Liver (tissue), 9 donors: ENCODE measurements around the gene DSCAML1. TPM values are rescaled to one million over a fixed set of nuclear protein-coding genes. Genes with fewer than 3 reads are reported as not detected.

Experiments
- DNase-seq: peaks from one replicate; pipeline ENCODE4 v3.0.0-alpha.2; 2017; ENCODE audit warnings: low spot score
- H3K27ac ChIP-seq, 2 donors: one replicate each; pipeline ENCODE4 v1.7.0; 2013; ENCODE audit warnings: inconsistent platforms in 2 of 2, low read length in 2 of 2, control low read depth in 1 of 2, low read depth in 1 of 2, mild to moderate bottlenecking in 1 of 2
- H3K27me3 ChIP-seq, 4 donors: one replicate each; pipeline versions ENCODE4 v1.6.1 to v1.7.0; 2013; ENCODE audit warnings: low read length in 3 of 4, inconsistent platforms in 1 of 4, mild to moderate bottlenecking in 1 of 4, moderate library complexity in 1 of 4; ENCODE audit not compliant: control insufficient read depth in 4 of 4, insufficient read depth in 4 of 4
- H3K36me3 ChIP-seq, 4 donors: one replicate each; pipeline versions ENCODE4 v1.6.1 to v1.7.0; 2013; ENCODE audit warnings: low read length in 3 of 4, mild to moderate bottlenecking in 3 of 4, low read depth in 1 of 4, moderate library complexity in 1 of 4; ENCODE audit not compliant: control insufficient read depth in 4 of 4, insufficient read depth in 3 of 4
- H3K4me1 ChIP-seq, 4 donors: one replicate each; pipeline versions ENCODE4 v1.6.1 to v1.7.0; 2013; ENCODE audit warnings: low read length in 3 of 4, mild to moderate bottlenecking in 3 of 4, moderate library complexity in 1 of 4; ENCODE audit not compliant: control insufficient read depth in 4 of 4, insufficient read depth in 4 of 4
- H3K4me3 ChIP-seq, 3 donors: one replicate each; pipeline versions ENCODE4 v1.6.1 to v1.7.0; 2013; ENCODE audit warnings: low read length in 3 of 3, control low read depth in 1 of 3, low read depth in 1 of 3, mild to moderate bottlenecking in 1 of 3
- H3K9ac ChIP-seq, 2 donors: one replicate each; pipeline ENCODE4 v1.7.0; 2013; ENCODE audit warnings: low read length in 2 of 2, mild to moderate bottlenecking in 2 of 2, moderate library complexity in 2 of 2, control low read depth in 1 of 2, low read depth in 1 of 2
- H3K9me3 ChIP-seq, 4 donors: one replicate each; pipeline versions ENCODE4 v1.6.1 to v1.7.0; 2013; ENCODE audit warnings: low read length in 3 of 4; ENCODE audit not compliant: control insufficient read depth in 4 of 4
- ATF3 ChIP-seq: IDR thresholded peaks from 2 replicates; pipeline ENCODE4 v1.6.1; 2016; ENCODE audit warnings: antibody characterized with exemption
- CTCF ChIP-seq: fragments of 150-350 bp; IDR thresholded peaks from 2 replicates; pipeline ENCODE4 v1.5.1; 2017; ENCODE audit warnings: improper control_type of control experiment, low read depth, low read length; ENCODE audit not compliant: missing input control
- EGR1 ChIP-seq, 2 donors: IDR thresholded peaks; 2 replicates each; pipeline ENCODE4 v1.6.1; 2016 to 2018; ENCODE audit warnings: antibody characterized with exemption in 2 of 2, low read depth in 2 of 2
- FOXA1 ChIP-seq: IDR thresholded peaks from 2 replicates; pipeline ENCODE4 v1.6.1; 2016; ENCODE audit warnings: antibody characterized with exemption
- FOXA2 ChIP-seq: IDR thresholded peaks from 2 replicates; pipeline ENCODE4 v1.6.1; 2016; ENCODE audit warnings: antibody characterized with exemption
- GABPA ChIP-seq, 2 donors: IDR thresholded peaks in 1 of 2; conservative IDR thresholded peaks in 1 of 2; 2 replicates each; pipeline ENCODE4 v1.6.1; 2016; ENCODE audit warnings: antibody characterized with exemption in 2 of 2, mild to moderate bottlenecking in 1 of 2, moderate library complexity in 1 of 2
- MAX ChIP-seq: IDR thresholded peaks from 2 replicates; pipeline ENCODE4 v1.6.1; 2016; ENCODE audit warnings: antibody characterized with exemption
- NR2F2 ChIP-seq: IDR thresholded peaks from 2 replicates; pipeline ENCODE4 v1.6.1; 2016; ENCODE audit warnings: antibody characterized with exemption
- RXRA ChIP-seq, 2 donors: IDR thresholded peaks; 2 replicates each; pipeline ENCODE4 v1.6.1; 2017 to 2018; ENCODE audit warnings: antibody characterized with exemption in 2 of 2, mild to moderate bottlenecking in 1 of 2
- SP1 ChIP-seq: IDR thresholded peaks from 2 replicates; pipeline ENCODE4 v1.6.1; 2018; ENCODE audit warnings: antibody characterized with exemption, mild to moderate bottlenecking
- YY1 ChIP-seq: IDR thresholded peaks from 2 replicates; pipeline ENCODE4 v1.6.1; 2016; ENCODE audit warnings: antibody characterized with exemption, mild to moderate bottlenecking
- ZBTB33 ChIP-seq: IDR thresholded peaks from 2 replicates; pipeline ENCODE4 v1.6.1; 2016; ENCODE audit warnings: antibody characterized with exemption
- WGBS: extraction: QIAGEN DNeasy Blood & Tissue Kit; methylation state at CpG from one replicate; pipeline ENCODE4 v1.1.7; 2013; 5-methylcytosine and 5-hydroxymethylcytosine counted together
- polyA plus RNA-seq, 2 donors: library from polyadenylated mRNA; stranded (reverse) in 1 of 2; unstranded in 1 of 2; fragments of 200-250 nt in 1 of 2; fragments of >200 nt in 1 of 2; fragmentation: Nextera tagmentation in 1 of 2; extraction: Ambion mirVana in 1 of 2; gene quantifications; one replicate each; pipeline versions ENCODE4 v1.2.1 to v1.2.3, GENCODE V29; 2013 to 2015
- total RNA-seq, 2 donors: library from RNA; depleted of rRNA; stranded (reverse); fragments of >200 nt; gene quantifications; one replicate each; pipeline ENCODE4 v1.2.3, GENCODE V29; 2014
- donor health status: healthy.
- donor health status: healthy.
- donor health status: healthy.
- donor health status: healthy.
- donor health status: healthy.

DSCAML1 gene
- total and polyA plus RNA-seq, 4 donors: 0.07 to 0.42 (median 0.20) TPM

- no peaks in the 10 kb centered on the region for H3K4me1 ChIP-seq
- H3K27me3 ChIP-seq: no peaks in the 10 kb centered on the region
- no peak overlapping the region for H3K9ac ChIP-seq
- H3K36me3 ChIP-seq: no peaks in the 10 kb centered on the region
- no peak for TF ChIP-seq MAX
- no peak for TF ChIP-seq FOXA1
- no peak for TF ChIP-seq ATF3
- TF ChIP-seq YY1: no peak
- no peak for TF ChIP-seq EGR1 (IDR thresholded peaks at IDR 0.05; ENCODE audit: low read depth in 2 of 2)
- no peak for TF ChIP-seq RXRA (IDR thresholded peaks at IDR 0.05)
- TF ChIP-seq GABPA (IDR thresholded peaks at IDR 0.05 in 1 of 2, conservative IDR thresholded peaks at IDR 0.05 in 1 of 2): no peak
- TF ChIP-seq NR2F2: peak; percentile 43
- peak; percentile 22 for TF ChIP-seq SP1
- DNase-seq: no peak
- H3K27ac ChIP-seq: no peak overlapping the region
- no peak overlapping the region for H3K4me3 ChIP-seq
- no peaks in the 10 kb centered on the region for H3K9me3 ChIP-seq
- 56% methylated on average over 25 of the region's 25 CpGs for WGBS
These were observed 79.3 kb downstream of the DSCAML1 start for GRCh38 chr11:117717485-117718314.

GRCh38 chr11:117716521-117717440, 80.2 kb downstream of the DSCAML1 start:
- TF ChIP-seq FOXA2: no peak
- TF ChIP-seq RXRA (IDR thresholded peaks at IDR 0.05): no peak
- TF ChIP-seq GABPA (IDR thresholded peaks at IDR 0.05 in 1 of 2, conservative IDR thresholded peaks at IDR 0.05 in 1 of 2): no peak
- no peaks in the 10 kb centered on the region for H3K27me3 ChIP-seq
- no peak overlapping the region for H3K4me3 ChIP-seq
- H3K27ac ChIP-seq: no peak overlapping the region
- no peaks in the 10 kb centered on the region for H3K9me3 ChIP-seq
- DNase-seq: no peak
- H3K36me3 ChIP-seq: no peaks in the 10 kb centered on the region
- WGBS: 88% methylated on average over 20 of the region's 20 CpGs
- H3K9ac ChIP-seq: no peak overlapping the region
- no peaks in the 10 kb centered on the region for H3K4me1 ChIP-seq

- no peak overlapping the region for H3K27ac ChIP-seq
- TF ChIP-seq ZBTB33: no peak
- TF ChIP-seq MAX: no peak
- TF ChIP-seq CTCF: no peak
- TF ChIP-seq NR2F2: no peak
- no peaks in the 10 kb centered on the region for H3K27me3 ChIP-seq
- no peaks in the 10 kb centered on the region for H3K9me3 ChIP-seq
- no peak overlapping the region for H3K4me3 ChIP-seq
- no peaks in the 10 kb centered on the region for H3K36me3 ChIP-seq
- no peak overlapping the region for H3K9ac ChIP-seq
- no peaks in the 10 kb centered on the region for H3K4me1 ChIP-seq
- 70% methylated on average over 8 of the region's 8 CpGs for WGBS
- no peak for DNase-seq
These were observed 81.2 kb downstream of the DSCAML1 start for GRCh38 chr11:117715801-117716200.
